ENCODE measurements around the gene CRYL1. TPM values are rescaled to one million over a fixed set of nuclear protein-coding genes. Genes with fewer than 3 reads are reported as not detected.

The CRYL1 gene
- total RNA-seq, 3 donors from 2014 or later: 27.5 to 68.3 (median 29.0) TPM

DNA sequence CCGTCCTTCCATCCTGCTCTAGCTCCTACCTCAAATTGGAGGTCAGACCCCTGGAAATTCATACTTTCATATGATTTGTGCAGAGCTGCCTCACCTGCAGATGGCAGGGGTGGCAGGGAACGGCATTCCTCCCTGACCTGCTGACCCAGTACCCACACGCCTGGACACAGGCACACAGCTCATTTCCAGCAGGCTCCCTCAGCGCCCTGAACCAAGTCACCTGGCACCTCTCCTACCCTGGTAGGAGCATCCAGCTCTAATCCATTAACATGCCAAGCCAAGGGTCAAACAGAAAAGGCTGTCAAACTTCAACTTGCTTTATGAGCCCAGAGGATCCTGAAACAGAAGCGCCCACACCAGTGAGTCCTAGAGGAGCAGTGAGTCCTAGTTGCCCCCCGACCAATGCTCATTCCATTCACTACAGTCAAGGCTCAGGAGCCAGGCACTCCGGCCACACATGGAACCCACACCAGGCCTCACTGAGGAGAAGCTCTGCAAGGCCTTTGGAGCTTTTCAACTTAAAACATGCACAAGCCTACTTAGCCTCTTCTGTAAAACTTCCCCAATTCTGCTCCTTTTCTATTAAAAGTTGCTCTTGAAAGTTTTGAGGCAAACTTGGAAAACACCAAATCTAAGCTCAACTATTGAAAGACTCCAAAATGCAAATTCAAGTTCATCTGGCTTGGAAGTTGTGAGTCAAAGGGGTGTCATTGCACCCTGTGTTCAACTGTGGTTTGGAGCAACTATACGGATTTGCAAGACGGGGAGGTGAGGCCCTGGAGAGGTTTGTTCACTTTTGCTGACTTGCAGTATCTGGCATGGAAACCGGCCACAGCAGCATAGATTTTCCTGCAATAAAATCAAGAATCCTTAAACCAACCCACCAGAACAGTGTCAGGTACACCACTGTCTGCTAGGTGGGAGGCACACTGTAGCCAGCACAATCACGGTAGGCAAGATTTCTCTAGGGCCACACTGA, 96.7 kb downstream of the CRYL1 start:
- Histone ChIP-seq H3K9me3 (no peaks in the 10 kb centered on the region), H3K4me1 (peaks cover 0 to 12% of the 10 kb centered on the region in 2 donors), H3K4me3 (no peak overlapping the region), H3K36me3 (no peaks in the 10 kb centered on the region), H3K27ac (no peak overlapping the region), H3K27me3 (no peaks in the 10 kb centered on the region)
- DNase-seq (ENCODE audit: low spot score in 2 of 2): no peak
- TF ChIP-seq POLR2AphosphoS5 (IDR thresholded peaks at IDR 0.05): no peak
- intact Hi-C loops (cut with DNase I; ENCODE audit: low total_unique reads): no loop called here

DNA sequence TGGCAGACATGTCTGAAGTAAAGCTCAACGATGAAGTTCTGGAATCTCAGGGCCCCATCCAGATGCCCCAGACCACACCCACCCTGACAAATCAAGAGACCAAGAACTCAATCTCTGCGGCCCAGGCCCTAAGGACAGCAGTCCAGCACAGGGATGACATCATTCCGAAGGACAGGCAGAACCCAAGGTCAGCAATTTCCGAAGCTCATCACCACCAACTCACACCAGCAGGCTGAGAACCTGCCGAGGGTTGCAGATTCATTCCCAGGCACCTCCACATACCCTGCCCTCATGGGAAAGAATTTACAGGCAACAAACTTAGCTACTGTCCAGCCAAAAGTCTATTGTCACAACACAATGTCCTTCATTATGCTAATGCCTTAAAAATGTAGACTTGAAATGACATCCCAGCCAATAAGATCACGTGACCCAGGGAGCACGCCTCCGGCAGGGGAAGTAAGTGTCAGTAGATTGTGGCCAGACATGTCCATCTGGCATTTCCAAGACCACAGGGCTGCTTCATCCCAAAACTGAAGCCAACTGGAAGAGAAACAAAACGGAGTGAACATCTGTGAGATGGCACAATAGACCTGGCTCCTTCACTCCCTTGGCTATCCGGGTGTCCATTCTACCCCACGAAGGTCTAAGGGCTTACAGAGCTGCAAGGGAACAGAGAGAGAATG, 98.8 kb downstream of the CRYL1 start:
- Histone ChIP-seq H3K4me3 (no peak overlapping the region), H3K36me3 (no peaks in the 10 kb centered on the region), H3K4me1 (peaks cover 0 to 13% of the 10 kb centered on the region in 2 donors), H3K9me3 (no peaks in the 10 kb centered on the region), H3K27ac (no peak overlapping the region), H3K27me3 (no peaks in the 10 kb centered on the region)
- TF ChIP-seq, protein P1, sequence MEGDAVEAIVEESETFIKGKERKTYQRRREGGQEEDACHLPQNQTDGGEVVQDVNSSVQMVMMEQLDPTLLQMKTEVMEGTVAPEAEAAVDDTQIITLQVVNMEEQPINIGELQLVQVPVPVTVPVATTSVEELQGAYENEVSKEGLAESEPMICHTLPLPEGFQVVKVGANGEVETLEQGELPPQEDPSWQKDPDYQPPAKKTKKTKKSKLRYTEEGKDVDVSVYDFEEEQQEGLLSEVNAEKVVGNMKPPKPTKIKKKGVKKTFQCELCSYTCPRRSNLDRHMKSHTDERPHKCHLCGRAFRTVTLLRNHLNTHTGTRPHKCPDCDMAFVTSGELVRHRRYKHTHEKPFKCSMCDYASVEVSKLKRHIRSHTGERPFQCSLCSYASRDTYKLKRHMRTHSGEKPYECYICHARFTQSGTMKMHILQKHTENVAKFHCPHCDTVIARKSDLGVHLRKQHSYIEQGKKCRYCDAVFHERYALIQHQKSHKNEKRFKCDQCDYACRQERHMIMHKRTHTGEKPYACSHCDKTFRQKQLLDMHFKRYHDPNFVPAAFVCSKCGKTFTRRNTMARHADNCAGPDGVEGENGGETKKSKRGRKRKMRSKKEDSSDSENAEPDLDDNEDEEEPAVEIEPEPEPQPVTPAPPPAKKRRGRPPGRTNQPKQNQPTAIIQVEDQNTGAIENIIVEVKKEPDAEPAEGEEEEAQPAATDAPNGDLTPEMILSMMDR (IDR thresholded peaks at IDR 0.05): no peak
- TF ChIP-seq POLR2A (IDR thresholded peaks at IDR 0.05) (no peak), POLR2AphosphoS5 (IDR thresholded peaks at IDR 0.05) (no peak)
- intact Hi-C loops (cut with DNase I; ENCODE audit: low total_unique reads): no loop called here
- DNase-seq (ENCODE audit: low spot score in 2 of 2): no peak

DNA sequence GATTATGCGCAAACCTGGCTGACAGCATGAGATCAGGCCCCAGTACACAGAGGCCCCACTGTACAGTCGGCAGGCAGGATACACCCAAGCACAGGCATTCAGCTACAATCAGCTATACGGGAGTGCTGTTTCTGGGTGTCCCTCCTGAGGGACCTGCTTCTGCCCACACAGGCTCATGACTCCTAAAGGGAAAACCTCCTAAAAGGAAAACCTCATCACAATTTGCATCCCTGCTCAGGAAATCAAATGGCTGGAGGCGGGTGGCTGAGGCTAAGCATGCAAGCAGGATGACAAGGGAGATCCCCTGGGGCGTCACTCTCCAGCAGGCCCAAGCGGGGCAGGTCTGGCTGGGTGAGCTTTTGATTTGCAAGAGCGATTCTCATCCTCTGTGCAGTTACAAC, 99.8 kb downstream of the CRYL1 start:
- DNase-seq (ENCODE audit: low spot score in 2 of 2): no peak
- Histone ChIP-seq H3K27ac (no peak overlapping the region), H3K4me1 (peaks cover 0 to 13% of the 10 kb centered on the region in 2 donors), H3K36me3 (no peaks in the 10 kb centered on the region), H3K27me3 (no peaks in the 10 kb centered on the region), H3K9me3 (no peaks in the 10 kb centered on the region), H3K4me3 (no peak overlapping the region)
- TF ChIP-seq, protein P1 (IDR thresholded peaks at IDR 0.05): no peak
- TF ChIP-seq POLR2A (IDR thresholded peaks at IDR 0.05): no peak
- no peak for TF ChIP-seq POLR2AphosphoS5 (IDR thresholded peaks at IDR 0.05)
- intact Hi-C loops (cut with DNase I; ENCODE audit: low total_unique reads): no loop called here

DNA sequence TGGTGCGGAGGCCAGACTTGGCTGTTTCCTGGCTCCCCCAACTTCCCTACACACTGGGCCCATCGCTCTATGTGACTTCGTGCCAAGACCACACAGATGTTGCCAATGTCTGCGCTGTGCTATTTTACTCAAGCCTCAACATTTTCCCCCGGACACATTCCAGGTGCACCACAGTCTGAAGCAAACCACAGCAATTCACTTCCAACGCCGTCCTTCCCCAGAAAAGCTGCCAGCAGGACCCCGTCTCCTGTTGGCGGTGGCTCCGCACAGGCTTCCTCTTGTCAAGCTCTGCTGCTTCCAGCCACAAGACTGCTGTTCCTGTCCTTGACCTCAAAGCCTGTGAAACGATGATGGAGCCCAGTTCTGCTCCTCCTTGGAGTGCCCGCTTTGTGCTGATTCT, 100.7 kb downstream of the CRYL1 start:
- DNase-seq (ENCODE audit: low spot score in 2 of 2): no peak
- TF ChIP-seq POLR2AphosphoS5 (IDR thresholded peaks at IDR 0.05): no peak
- no peak for TF ChIP-seq POLR2A (IDR thresholded peaks at IDR 0.05)
- TF ChIP-seq, protein P1 (IDR thresholded peaks at IDR 0.05): no peak
- intact Hi-C loops (cut with DNase I; ENCODE audit: low total_unique reads): no loop called here

DNA sequence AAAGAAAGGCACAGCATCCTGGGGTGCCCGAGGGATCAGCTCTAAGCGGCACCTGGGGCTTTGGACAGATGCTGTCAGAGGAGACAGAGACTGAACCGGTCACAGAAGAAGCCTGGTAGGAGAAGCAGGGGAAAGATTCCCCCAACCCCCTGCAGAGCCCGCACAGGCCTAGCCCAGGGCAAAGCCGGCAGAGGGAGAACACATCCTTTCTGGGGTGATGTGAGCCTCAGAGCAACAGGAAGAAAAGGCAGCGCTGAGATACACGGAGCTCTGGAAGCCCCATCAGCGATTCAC, 101.2 kb downstream of the CRYL1 start:
- no peaks in the 10 kb centered on the region for H3K9me3 ChIP-seq
- no peak overlapping the region for H3K27ac ChIP-seq
- H3K36me3 ChIP-seq: no peaks in the 10 kb centered on the region
- H3K4me3 ChIP-seq: no peak overlapping the region
- H3K4me1 ChIP-seq: peaks cover 0 to 13% of the 10 kb centered on the region in 2 donors
- no peak for DNase-seq (ENCODE audit: low spot score in 2 of 2)
- TF ChIP-seq, protein P1 (IDR thresholded peaks at IDR 0.05): no peak
- TF ChIP-seq POLR2A (IDR thresholded peaks at IDR 0.05) (no peak), POLR2AphosphoS5 (IDR thresholded peaks at IDR 0.05) (no peak)
- intact Hi-C loops (cut with DNase I; ENCODE audit: low total_unique reads): no loop called here
- H3K27me3 ChIP-seq: no peaks in the 10 kb centered on the region

More for the DNA sequence above, 100.7 kb downstream of the CRYL1 start:
- no peak overlapping the region for H3K4me3 ChIP-seq
- no peaks in the 10 kb centered on the region for H3K9me3 ChIP-seq
- H3K4me1 ChIP-seq: peaks cover 0 to 13% of the 10 kb centered on the region in 2 donors
- H3K27me3 ChIP-seq: no peaks in the 10 kb centered on the region
- H3K27ac ChIP-seq: no peak overlapping the region
- H3K36me3 ChIP-seq: no peaks in the 10 kb centered on the region

Data from breast epithelium (tissue), 4 donors.